ENCODE data around the gene CEP112. TPM values are rescaled to one million over a fixed set of nuclear protein-coding genes. Genes with fewer than 3 reads are reported as not detected.
A peak's percentile ranks its signal among the peaks of the same experiment; 100 is the strongest.

The CEP112 gene
- total and polyA plus RNA-seq, 2 of the 13 experiments (the other 11 are each of a cell fraction or from before 2014, with no cell fraction given) = 1.2 to 3.4 TPM

DNA sequence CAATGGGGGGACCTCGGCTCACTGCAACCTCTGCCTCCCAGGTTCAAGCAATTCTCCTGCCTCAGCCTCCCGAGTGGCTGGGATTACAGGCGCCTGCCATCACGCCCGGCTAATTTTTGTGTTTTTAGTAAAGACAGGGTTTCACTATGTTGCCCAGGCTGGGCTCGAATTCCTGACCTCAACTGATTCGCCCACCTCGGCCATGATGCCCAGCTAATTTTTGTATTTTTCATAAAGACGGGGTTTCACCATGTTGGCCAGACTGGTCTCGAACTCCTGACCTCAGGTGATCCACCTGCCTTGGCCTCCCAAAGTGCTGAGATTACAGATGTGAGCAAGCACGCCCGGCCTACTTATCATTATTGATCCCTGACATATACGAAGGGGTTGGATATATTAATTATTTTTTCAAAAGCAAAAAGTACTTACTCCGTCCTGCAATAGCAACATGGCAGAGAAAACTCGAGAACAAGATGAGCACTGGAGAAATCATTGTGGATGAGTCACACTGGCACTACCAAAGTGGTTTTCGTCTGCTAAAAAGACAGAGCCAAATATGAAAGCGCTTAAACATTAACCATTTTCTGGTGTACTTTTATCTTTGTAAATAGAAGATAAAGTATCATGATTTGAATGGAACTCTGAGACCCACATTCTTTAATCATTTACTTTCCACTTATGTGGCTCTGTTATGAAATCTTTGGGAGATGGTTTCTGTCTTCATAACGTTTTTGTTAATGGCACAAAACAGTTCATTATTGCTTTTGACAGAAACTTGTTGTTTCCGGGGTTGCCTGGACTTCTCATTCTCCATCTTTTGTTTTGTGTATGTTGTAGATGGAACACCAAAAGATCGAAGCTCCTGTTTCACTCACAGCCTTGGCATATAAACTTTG is 37.2 kb upstream of the CEP112 start, which contains the start of gene APOH (continued):
- TF ChIP-seq AGO1 (IDR thresholded peaks at IDR 0.05; ENCODE audit: low read depth, low read length, poor library complexity, severe bottlenecking) (no peak), HNRNPL (IDR thresholded peaks at IDR 0.05; ENCODE audit: low read depth, low read length) (0 out of 2 replicates have a peak, but pooled peaks have one; percentile 25), JUNB (CRISPR knock-in tag; IDR thresholded peaks at IDR 0.05; ENCODE audit: borderline replicate concordance) (peak; percentile 37; the same call in 1 of the 2 replicates), TBP (CRISPR knock-in tag; IDR thresholded peaks at IDR 0.05) (no peak), ISX (CRISPR knock-in tag; conservative IDR thresholded peaks at IDR 0.05) (0 out of 2 replicates have a peak, but pooled peaks have one; percentile 63), NR2F6 (IDR thresholded peaks at IDR 0.05) (peak; percentile 17; the same call in 1 of the 2 replicates), NR2F6 (CRISPR knock-in tag; IDR thresholded peaks at IDR 0.05) (0 out of 2 replicates have a peak, but pooled peaks have one; percentile 4), ZBTB20 (CRISPR knock-in tag; IDR thresholded peaks at IDR 0.05; ENCODE audit: borderline replicate concordance, low read depth) (peak; percentile 54; the same call in 1 of the 2 replicates), SIN3B (IDR thresholded peaks at IDR 0.05; ENCODE audit: low read length) (no peak), ZNF674 (CRISPR knock-in tag; IDR thresholded peaks at IDR 0.05; ENCODE audit: low read depth) (no peak), RXRA (CRISPR knock-in tag; IDR thresholded peaks at IDR 0.05) (peak; percentile 47; the same call in 1 of the 2 replicates), ZNF607 (CRISPR knock-in tag; IDR thresholded peaks at IDR 0.05; ENCODE audit: borderline replicate concordance) (peak; percentile 58; the same call in 1 of the 2 replicates), GLI4 (CRISPR knock-in tag; IDR thresholded peaks at IDR 0.05; ENCODE audit: borderline replicate concordance) (no peak), ZFP36L2 (CRISPR knock-in tag; IDR thresholded peaks at IDR 0.05) (0 out of 2 replicates have a peak, but pooled peaks have one; percentile 41), PRPF4 (IDR thresholded peaks at IDR 0.05; ENCODE audit: low read depth, low read length, poor library complexity, severe bottlenecking) (no peak), KMT2B (CRISPR knock-in tag; IDR thresholded peaks at IDR 0.05) (peak; percentile 52; the same call in 1 of the 2 replicates), ZNF570 (CRISPR knock-in tag; IDR thresholded peaks at IDR 0.05; ENCODE audit: borderline replicate concordance) (no peak), RAD21 (CRISPR knock-in tag; IDR thresholded peaks at IDR 0.05) (0 out of 2 replicates have a peak, but pooled peaks have one; percentile 18), ZNF337 (CRISPR knock-in tag; IDR thresholded peaks at IDR 0.05; ENCODE audit: borderline replicate concordance, low read depth) (peak; percentile 65), RBFOX2 (IDR thresholded peaks at IDR 0.05; ENCODE audit: low read depth, low read length) (peak; percentile 79), KDM2A (CRISPR knock-in tag; IDR thresholded peaks at IDR 0.05; ENCODE audit: borderline replicate concordance, low read depth) (no peak), ZNF569 (CRISPR knock-in tag; IDR thresholded peaks at IDR 0.05; ENCODE audit: borderline replicate concordance) (peak; percentile 81; the same call in 1 of the 2 replicates), SOX13 (IDR thresholded peaks at IDR 0.05) (peak; percentile 7; the same call in 1 of the 2 replicates), SOX13 (CRISPR knock-in tag; conservative IDR thresholded peaks at IDR 0.05 in 1 of 2, IDR thresholded peaks at IDR 0.05 in 1 of 2) (peak; percentile 53 to 89; a peak in 2 of 4 replicates)
- TF ChIP-seq, protein P1, sequence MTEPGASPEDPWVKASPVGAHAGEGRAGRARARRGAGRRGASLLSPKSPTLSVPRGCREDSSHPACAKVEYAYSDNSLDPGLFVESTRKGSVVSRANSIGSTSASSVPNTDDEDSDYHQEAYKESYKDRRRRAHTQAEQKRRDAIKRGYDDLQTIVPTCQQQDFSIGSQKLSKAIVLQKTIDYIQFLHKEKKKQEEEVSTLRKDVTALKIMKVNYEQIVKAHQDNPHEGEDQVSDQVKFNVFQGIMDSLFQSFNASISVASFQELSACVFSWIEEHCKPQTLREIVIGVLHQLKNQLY (CRISPR knock-in tag; IDR thresholded peaks at IDR 0.05) = peak; percentile 44; the same call in 1 of the 2 replicates
- TF ChIP-seq, protein P2, sequence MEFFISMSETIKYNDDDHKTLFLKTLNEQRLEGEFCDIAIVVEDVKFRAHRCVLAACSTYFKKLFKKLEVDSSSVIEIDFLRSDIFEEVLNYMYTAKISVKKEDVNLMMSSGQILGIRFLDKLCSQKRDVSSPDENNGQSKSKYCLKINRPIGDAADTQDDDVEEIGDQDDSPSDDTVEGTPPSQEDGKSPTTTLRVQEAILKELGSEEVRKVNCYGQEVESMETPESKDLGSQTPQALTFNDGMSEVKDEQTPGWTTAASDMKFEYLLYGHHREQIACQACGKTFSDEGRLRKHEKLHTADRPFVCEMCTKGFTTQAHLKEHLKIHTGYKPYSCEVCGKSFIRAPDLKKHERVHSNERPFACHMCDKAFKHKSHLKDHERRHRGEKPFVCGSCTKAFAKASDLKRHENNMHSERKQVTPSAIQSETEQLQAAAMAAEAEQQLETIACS (CRISPR knock-in tag; IDR thresholded peaks at IDR 0.05) = peak; percentile 52; the same call in 1 of the 2 replicates
- TF ChIP-seq, protein P3, sequence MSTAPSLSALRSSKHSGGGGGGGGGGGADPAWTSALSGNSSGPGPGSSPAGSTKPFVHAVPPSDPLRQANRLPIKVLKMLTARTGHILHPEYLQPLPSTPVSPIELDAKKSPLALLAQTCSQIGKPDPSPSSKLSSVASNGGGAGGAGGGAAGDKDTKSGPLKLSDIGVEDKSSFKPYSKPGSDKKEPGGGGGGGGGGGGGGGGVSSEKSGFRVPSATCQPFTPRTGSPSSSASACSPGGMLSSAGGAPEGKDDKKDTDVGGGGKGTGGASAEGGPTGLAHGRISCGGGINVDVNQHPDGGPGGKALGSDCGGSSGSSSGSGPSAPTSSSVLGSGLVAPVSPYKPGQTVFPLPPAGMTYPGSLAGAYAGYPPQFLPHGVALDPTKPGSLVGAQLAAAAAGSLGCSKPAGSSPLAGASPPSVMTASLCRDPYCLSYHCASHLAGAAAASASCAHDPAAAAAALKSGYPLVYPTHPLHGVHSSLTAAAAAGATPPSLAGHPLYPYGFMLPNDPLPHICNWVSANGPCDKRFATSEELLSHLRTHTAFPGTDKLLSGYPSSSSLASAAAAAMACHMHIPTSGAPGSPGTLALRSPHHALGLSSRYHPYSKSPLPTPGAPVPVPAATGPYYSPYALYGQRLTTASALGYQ (CRISPR knock-in tag; IDR thresholded peaks at IDR 0.05) = peak; percentile 50; the same call in 1 of the 2 replicates

Measured in HepG2 (cell line).